Kidney epithelial cell (primary cell): ENCODE measurements around the gene SIGLEC11. TPM values are rescaled to one million over a fixed set of nuclear protein-coding genes. Genes with fewer than 3 reads are reported as not detected.

ENCODE experiments used
- DNase-seq: peaks from one replicate; pipeline ENCODE4 v3.0.0-alpha.2; 2010; ENCODE audit warnings: low read depth
- H3K27me3 ChIP-seq: 2 replicates; pipeline ENCODE4 v1.6.0; 2011; ENCODE audit warnings: low read length; ENCODE audit not compliant: control insufficient read depth, insufficient read depth
- H3K36me3 ChIP-seq: 2 replicates; pipeline ENCODE4 v1.5.1; 2011; ENCODE audit warnings: low read length; ENCODE audit not compliant: control insufficient read depth, insufficient read depth
- H3K4me3 ChIP-seq: 2 replicates; pipeline ENCODE4 v1.5.1; 2011; ENCODE audit warnings: low read depth, mild to moderate bottlenecking, control low read depth, low read length
- total RNA-seq: library from RNA; depleted of rRNA; stranded (reverse); fragments of >200 nt; gene quantifications from 2 replicates; pipeline ENCODE4 v1.2.3, GENCODE V29; 2015
- TF ChIP-seq, protein P1 (sequence below): IDR thresholded peaks from 2 replicates; pipeline ENCODE4 v1.5.1; 2011; ENCODE audit warnings: mild to moderate bottlenecking, moderate library complexity, low read length, control low read depth, inconsistent platforms; ENCODE audit not compliant: insufficient read depth, poor library complexity, severe bottlenecking

SIGLEC11 gene
- total RNA-seq, 1 donor from 2014 or later: not detected

DNA sequence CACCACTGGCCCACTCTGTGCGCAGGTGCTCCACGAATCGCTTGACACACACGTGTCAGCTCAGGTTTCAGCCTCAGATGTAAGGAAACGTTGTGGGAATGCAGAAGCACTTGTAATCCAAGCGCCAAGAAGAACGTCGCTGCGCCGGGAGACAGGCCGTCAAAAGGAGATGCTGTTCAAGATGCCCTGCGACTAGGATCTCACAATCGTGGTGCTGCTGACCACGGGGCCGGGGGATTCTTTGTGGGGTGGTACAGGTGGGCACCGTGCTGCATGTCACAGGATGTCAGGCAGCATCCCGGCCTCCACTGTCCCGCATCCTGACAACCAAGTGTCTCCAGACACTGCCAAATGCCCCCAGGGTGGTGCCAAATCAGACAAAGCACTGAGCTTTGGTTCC is 16.9 kb upstream of the SIGLEC11 start:
- Histone ChIP-seq H3K4me3 (no peak overlapping the region), H3K36me3 (no peaks in the 10 kb centered on the region), H3K27me3 (peaks cover 3% of the 10 kb centered on the region)
- TF ChIP-seq, protein P1, sequence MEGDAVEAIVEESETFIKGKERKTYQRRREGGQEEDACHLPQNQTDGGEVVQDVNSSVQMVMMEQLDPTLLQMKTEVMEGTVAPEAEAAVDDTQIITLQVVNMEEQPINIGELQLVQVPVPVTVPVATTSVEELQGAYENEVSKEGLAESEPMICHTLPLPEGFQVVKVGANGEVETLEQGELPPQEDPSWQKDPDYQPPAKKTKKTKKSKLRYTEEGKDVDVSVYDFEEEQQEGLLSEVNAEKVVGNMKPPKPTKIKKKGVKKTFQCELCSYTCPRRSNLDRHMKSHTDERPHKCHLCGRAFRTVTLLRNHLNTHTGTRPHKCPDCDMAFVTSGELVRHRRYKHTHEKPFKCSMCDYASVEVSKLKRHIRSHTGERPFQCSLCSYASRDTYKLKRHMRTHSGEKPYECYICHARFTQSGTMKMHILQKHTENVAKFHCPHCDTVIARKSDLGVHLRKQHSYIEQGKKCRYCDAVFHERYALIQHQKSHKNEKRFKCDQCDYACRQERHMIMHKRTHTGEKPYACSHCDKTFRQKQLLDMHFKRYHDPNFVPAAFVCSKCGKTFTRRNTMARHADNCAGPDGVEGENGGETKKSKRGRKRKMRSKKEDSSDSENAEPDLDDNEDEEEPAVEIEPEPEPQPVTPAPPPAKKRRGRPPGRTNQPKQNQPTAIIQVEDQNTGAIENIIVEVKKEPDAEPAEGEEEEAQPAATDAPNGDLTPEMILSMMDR: no peak
- no peak for DNase-seq

DNA sequence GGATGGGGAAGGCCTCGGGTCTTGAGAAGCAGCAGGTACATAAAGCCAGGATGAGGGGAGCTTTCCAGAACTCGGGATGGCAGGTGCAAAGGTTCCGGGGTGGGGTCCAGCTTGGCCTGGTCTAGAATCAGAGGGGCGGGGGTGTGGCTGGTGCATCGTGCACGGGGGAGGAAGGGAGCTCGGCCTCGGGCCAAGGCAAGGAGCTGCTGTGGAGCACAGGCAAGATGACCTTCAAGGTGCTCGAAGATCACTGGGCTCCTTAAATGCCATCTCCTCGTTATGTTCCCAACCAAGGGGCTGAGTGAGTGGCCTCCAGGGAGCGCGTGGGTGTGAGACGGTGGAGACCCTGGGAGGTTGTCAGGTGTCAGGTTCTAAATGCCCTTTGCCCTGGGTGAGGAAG is 16.1 kb upstream of the SIGLEC11 start:
- no peaks in the 10 kb centered on the region for H3K36me3 ChIP-seq
- DNase-seq: no peak
- no peak overlapping the region for H3K4me3 ChIP-seq
- TF ChIP-seq, protein P1: no peak
- H3K27me3 ChIP-seq: peaks cover 10% of the 10 kb centered on the region

- TF ChIP-seq, protein P1: no peak
- no peak for DNase-seq
- Histone ChIP-seq H3K4me3 (no peak overlapping the region), H3K27me3 (peaks cover 16% of the 10 kb centered on the region), H3K36me3 (no peaks in the 10 kb centered on the region)
These were observed 15.5 kb upstream of the SIGLEC11 start for GRCh38 chr19:49976496-49976895.

- Histone ChIP-seq H3K4me3 (no peak overlapping the region), H3K27me3 (peaks cover 16% of the 10 kb centered on the region), H3K36me3 (no peaks in the 10 kb centered on the region)
- DNase-seq: no peak
- TF ChIP-seq, protein P1: no peak
These were observed 14.1 kb upstream of the SIGLEC11 start for GRCh38 chr19:49975051-49975450.

GRCh38 chr19:49973987-49974386 is 13.0 kb upstream of the SIGLEC11 start:
- TF ChIP-seq, protein P1: no peak
- H3K27me3 ChIP-seq: peaks cover 18% of the 10 kb centered on the region
- no peak for DNase-seq
- H3K36me3 ChIP-seq: no peaks in the 10 kb centered on the region
- H3K4me3 ChIP-seq: no peak overlapping the region

- Histone ChIP-seq H3K36me3 (no peaks in the 10 kb centered on the region), H3K4me3 (no peak overlapping the region), H3K27me3 (peaks cover 19% of the 10 kb centered on the region)
- DNase-seq: no peak
- TF ChIP-seq, protein P1: no peak
These were observed 11.9 kb upstream of the SIGLEC11 start for GRCh38 chr19:49972841-49973240.
